Measurements from ENCODE around the gene CTF1. TPM values are rescaled to one million over a fixed set of nuclear protein-coding genes. Genes with fewer than 3 reads are reported as not detected.

Gene CTF1
- polyA plus RNA-seq, 4 donors: 6.9 to 8.8 (median 7.7) TPM

GRCh38 chr16:30903596-30903995 lies 7.2 kb downstream of the CTF1 start:
- DNase-seq (ENCODE audit: low read depth in 4 of 4, low spot score in 3 of 4): no peak

GRCh38 chr16:30904114-30904780 lies 7.8 kb downstream of the CTF1 start:
- DNase-seq (ENCODE audit: low read depth in 4 of 4, low spot score in 3 of 4): no peak

DNA sequence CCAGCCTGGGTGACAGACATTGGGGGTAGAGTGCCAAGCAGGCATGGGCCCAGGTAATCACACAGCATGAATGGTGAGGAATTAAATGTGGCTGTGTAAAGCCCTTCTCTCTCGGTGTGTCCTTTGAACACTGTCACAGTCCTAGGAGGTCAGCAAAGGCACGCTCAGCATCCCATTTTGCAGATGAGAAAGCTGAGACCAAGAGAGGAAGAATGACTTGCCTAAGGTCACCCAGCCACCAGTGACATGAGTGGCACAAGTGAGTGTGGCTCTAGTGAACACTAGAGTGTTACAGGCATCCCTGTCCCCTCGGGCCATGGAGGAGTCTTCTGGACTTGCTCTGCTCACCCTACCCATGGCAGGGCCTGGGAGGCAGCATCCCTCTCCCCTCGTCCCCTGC lies 10.7 kb downstream of the CTF1 start:
- no peak for DNase-seq (ENCODE audit: low read depth in 4 of 4, low spot score in 3 of 4)

DNA sequence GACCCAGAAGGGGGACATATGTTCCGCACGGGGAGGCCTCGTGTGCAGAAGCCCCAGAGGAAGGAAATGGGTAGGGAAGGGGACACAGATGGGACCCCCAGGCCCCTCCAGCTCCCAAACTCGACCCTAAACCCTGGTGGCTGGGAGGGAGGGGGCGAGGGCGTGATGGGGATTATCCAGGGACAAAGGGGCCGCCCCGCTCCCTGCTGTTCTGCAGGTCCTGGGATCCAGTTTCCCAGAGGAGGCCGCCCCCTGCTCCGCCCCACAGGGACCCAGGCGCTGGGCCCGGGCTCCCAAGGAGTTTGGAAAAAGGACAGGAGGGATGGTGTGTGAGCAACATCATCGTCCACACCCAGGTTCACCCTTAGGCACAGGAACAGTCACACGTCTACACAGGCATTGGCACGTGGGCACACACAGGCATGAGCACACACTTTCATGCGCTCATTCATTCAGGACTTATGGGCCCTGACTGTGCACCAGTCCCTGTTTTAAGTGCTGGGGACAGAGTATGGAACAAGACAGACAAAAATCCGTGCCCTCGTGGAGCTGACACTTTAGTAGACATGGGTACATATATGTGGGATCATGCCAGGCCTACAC lies 14.1 kb downstream of the CTF1 start:
- no peak for DNase-seq (ENCODE audit: low read depth in 4 of 4, low spot score in 3 of 4)

DNA sequence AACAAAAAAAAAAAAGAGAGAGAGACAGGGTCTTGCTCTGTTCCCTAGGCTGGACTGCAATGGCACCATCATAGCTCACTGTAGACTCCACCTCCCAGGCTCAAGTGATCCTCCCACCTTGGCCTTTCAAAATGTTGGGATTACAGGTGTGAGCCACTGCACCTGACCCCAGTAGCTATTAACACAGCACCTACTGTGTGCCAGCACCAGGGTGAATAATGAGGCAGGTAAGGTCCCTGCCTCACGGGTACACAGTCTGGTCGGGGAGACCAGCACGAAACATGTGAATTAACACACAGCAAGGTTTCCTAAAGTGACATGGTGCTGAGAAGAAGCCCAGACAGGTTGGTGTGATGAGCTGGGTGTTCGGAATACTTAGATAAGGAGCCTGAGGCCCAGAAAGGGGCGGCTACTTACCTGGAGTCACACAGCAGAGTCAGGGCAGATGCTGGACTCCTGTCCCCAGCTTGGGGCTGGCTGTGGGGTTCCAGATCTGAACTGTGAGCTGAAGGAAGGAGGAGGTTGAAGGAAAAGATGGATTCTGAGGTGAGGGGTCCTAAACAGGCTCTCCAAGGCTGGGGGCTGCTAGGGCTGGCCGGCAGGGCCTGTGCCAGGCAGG lies 16.5 kb downstream of the CTF1 start:
- DNase-seq (ENCODE audit: low read depth in 4 of 4, low spot score in 3 of 4): no peak

GRCh38 chr16:30914830-30915229 lies 18.4 kb downstream of the CTF1 start:
- DNase-seq (ENCODE audit: low read depth in 4 of 4, low spot score in 3 of 4): no peak

DNA sequence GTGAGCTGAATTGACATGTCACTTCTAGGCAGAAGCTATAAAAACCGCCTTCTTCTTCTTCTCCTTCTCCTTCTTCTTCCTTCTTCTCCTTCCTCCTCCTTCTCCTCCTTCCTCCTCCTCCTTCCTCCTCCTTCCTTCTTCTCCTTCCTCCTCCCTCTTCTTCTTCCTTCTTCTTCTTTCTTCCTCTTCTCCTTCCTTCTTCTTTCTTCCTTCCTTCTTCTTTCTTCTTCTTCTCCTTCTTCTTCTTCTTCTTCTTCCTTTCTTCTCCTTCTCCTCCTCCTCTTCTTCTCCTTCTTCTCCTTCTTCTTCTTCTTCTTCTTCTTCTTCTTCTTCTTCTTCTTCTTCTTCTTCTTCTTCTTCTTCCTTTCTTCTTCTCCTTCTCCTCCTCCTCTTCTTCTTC lies 22.2 kb downstream of the CTF1 start:
- DNase-seq (ENCODE audit: low read depth in 4 of 4, low spot score in 3 of 4): no peak

GRCh38 chr16:30920891-30921290 lies 24.5 kb downstream of the CTF1 start:
- no peak for DNase-seq (ENCODE audit: low read depth in 4 of 4, low spot score in 3 of 4)

DNA sequence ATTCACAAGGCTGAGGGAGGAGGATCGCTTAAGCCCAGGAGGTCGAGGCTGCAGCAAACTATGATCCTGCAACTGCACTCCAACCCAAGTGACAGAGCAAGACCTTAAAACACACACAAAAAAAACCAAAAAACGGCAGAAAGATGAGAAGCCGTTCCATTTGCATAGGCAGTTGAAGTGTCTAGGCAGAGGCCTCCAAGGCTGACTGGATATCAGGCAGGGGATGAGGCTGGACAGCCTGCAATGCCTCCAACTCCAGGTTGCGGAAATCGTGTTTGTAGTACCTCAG lies 25.0 kb downstream of the CTF1 start:
- DNase-seq (ENCODE audit: low read depth in 4 of 4, low spot score in 3 of 4): no peak

DNA sequence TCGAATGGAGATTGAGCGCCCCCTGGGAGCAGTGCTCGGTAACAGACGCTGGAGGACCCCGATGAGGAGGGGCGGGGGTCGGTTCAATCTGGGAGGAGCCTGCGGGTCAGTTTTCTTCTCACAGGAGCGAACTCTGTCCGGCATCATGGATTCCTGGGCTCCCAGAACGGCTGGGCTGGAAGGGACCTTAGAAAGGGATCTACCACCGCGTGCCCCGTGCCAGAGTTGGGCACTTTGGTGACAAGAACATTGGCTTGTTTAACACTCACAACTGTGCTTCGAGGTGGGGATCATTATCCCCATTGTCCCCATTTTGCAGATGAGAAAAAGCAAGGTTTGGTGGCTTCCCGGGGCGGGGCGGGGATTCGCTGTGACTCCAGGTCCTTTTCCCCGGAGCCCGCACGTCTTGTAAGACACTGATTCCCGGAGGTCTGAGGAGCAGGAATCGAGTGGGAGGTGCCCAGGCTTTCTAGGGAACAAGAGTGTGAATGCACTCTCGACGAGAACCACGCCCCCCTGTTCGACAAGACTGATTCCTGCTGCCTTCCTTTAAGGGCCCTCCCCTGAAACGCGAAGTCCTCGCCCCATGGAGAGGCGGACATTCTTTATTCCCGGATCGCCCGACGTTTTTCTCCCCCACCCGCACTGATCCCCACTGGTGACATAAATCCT lies 25.5 kb downstream of the CTF1 start:
- peak; percentile 86 to 96 (median 91) for DNase-seq (ENCODE audit: low read depth in 4 of 4, low spot score in 3 of 4)

- DNase-seq (ENCODE audit: low read depth in 4 of 4, low spot score in 3 of 4): peak; percentile 99 to 100 (median 99)
Measured at GRCh38 chr16:30922420-30922959, 26.1 kb downstream of the CTF1 start.

- DNase-seq (ENCODE audit: low read depth in 4 of 4, low spot score in 3 of 4): peak; percentile 99 to 100 (median 99)
Measured at GRCh38 chr16:30922960-30923535, 26.6 kb downstream of the CTF1 start.

GRCh38 chr16:30923554-30924075 lies 27.2 kb downstream of the CTF1 start, which contains the start of gene FBXL19:
Gene FBXL19, plus strand, starts transcription at chr16:30923572. Its CDS starts 2,183 bp downstream, at chr16:30925755.
- DNase-seq (ENCODE audit: low read depth in 4 of 4, low spot score in 3 of 4): no peak

DNA sequence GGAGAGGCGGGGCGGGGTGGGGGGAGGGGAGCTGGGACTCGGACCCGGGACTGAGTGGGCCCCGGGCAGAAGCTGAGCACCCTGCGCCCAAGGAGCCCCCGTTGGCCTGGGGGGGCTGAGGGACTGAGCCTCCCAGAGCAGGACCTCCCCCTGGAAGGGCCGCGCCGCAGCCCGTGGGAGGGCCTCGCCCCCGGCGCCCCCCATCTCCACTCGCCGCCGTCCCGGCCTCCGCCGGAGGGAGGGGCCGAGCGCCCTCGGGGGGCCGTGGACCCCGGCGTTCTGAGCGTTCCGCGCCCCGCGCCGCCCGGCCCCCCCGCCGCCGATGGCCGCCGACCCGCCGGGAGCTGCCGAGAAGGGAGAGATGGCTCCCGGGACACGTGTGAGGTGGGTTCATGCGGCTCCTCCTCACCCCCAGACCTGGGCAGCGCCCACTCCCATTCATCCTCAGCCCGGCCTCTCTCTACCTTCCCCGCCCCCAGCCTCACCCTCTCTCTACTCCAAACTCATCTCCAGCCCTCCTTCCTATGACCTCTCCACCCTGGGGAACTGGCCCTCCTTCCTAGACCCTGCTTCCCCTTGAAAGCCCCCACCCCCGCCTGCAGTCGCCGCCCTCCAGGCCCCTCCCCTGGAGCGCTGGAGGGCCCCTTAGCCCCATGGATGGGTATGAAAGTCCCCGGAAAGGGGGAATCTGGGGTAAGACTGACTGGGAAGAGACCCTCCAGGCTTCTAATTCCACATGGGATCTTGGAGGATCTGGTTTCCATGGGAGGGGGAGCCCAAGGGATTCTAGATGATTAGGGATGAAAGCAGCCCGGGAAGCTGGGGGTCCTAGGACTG lies 27.9 kb downstream of the CTF1 start:
- no peak for DNase-seq (ENCODE audit: low read depth in 4 of 4, low spot score in 3 of 4)

- DNase-seq (ENCODE audit: low read depth in 4 of 4, low spot score in 3 of 4): no peak
Measured at GRCh38 chr16:30924913-30925631, 28.7 kb downstream of the CTF1 start.

GRCh38 chr16:30925632-30925987 lies 29.2 kb downstream of the CTF1 start:
- no peak for DNase-seq (ENCODE audit: low read depth in 4 of 4, low spot score in 3 of 4)

DNA sequence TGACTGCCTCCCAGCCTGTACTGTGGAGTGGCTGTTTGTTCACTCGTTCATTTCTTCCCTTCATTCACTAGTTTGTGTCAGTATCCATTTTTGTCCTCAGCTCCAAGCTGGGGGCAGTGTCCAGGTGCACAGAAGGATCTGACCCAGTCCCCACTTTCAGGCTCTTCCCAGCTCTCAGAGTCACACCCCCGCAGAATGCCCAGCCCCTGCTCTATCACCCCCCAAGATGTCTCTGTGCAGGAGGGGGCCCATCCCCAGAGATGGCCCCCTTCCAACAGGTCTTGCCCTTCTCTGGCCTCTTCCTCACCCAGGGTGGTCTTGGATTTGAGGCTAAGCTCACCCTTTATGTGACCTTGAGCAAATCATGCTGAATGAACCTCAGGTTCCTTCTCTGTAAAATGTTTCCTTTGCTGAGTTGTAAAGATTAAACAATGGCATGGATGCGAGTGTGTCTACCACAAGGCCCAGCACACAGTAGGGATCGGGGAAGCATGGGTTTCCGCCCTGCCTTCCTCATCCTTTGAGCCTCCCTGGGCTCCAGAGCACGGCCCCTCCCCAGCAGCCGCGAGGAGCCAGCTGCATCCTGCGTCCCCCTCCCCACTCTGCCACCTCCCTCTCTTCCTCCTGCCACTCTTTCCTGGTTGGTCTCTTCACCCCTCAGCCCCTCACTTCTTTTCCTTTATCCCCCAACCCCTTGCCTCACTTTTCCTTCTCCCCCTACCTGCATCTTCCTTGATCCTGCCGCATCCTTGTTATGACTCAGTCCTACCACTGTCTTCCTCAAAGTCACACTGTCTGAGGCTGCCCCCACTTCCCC lies 29.8 kb downstream of the CTF1 start:
- no peak for DNase-seq (ENCODE audit: low read depth in 4 of 4, low spot score in 3 of 4)

GRCh38 chr16:30926937-30927788 lies 30.7 kb downstream of the CTF1 start:
- no peak for DNase-seq (ENCODE audit: low read depth in 4 of 4, low spot score in 3 of 4)

Measured in left renal pelvis (tissue), 4 donors.